GM12864 (cell line): ENCODE measurements around the gene BMPER.

Experiments used
- DNase-seq: peaks from one replicate; pipeline ENCODE4 v3.0.0-alpha.2; 2011; ENCODE audit warnings: low read depth
- H3K4me3 ChIP-seq: 2 replicates; pipeline ENCODE4 v1.5.1; 2011; ENCODE audit warnings: mild to moderate bottlenecking, low read depth, low read length, control low read depth
- TF ChIP-seq, protein P1 (sequence below): IDR thresholded peaks from 2 replicates; pipeline ENCODE4 v1.5.1; 2011; ENCODE audit warnings: low read depth, mild to moderate bottlenecking, moderate library complexity, low read length, control low read depth, inconsistent platforms; ENCODE audit errors: missing control alignments

BMPER gene

GRCh38 chr7:34100661-34101060 lies 195.3 kb downstream of the BMPER start:
- no peak overlapping the region for H3K4me3 ChIP-seq
- TF ChIP-seq, protein P1, sequence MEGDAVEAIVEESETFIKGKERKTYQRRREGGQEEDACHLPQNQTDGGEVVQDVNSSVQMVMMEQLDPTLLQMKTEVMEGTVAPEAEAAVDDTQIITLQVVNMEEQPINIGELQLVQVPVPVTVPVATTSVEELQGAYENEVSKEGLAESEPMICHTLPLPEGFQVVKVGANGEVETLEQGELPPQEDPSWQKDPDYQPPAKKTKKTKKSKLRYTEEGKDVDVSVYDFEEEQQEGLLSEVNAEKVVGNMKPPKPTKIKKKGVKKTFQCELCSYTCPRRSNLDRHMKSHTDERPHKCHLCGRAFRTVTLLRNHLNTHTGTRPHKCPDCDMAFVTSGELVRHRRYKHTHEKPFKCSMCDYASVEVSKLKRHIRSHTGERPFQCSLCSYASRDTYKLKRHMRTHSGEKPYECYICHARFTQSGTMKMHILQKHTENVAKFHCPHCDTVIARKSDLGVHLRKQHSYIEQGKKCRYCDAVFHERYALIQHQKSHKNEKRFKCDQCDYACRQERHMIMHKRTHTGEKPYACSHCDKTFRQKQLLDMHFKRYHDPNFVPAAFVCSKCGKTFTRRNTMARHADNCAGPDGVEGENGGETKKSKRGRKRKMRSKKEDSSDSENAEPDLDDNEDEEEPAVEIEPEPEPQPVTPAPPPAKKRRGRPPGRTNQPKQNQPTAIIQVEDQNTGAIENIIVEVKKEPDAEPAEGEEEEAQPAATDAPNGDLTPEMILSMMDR = no peak

DNA sequence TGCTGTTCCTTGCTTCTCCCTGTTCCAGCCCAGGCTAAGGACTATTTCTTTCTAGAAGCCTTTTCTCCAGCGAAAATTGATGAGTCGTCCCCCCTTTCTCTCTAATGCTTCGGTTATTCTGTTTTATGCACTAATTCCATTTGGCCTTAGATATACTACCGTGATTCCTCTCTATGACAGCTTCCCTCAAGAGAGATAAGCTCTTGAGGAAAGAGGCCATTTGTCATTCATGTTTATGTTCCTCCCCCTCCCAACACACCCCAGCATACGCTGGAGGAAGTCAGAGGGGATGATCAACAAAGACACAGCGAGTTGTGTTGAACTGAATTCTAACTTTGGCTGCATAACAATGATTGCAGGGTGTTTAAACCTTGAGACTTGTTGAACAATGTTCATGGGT lies 198.8 kb downstream of the BMPER start:
- H3K4me3 ChIP-seq = no peak overlapping the region
- DNase-seq = no peak
- TF ChIP-seq, protein P1 = no peak

More at GRCh38 chr7:34100661-34101060, 195.3 kb downstream of the BMPER start:
- DNase-seq = no peak

GRCh38 chr7:34104992-34105391 lies 199.7 kb downstream of the BMPER start:
- TF ChIP-seq, protein P1 = no peak
- no peak for DNase-seq
- no peak overlapping the region for H3K4me3 ChIP-seq

DNA sequence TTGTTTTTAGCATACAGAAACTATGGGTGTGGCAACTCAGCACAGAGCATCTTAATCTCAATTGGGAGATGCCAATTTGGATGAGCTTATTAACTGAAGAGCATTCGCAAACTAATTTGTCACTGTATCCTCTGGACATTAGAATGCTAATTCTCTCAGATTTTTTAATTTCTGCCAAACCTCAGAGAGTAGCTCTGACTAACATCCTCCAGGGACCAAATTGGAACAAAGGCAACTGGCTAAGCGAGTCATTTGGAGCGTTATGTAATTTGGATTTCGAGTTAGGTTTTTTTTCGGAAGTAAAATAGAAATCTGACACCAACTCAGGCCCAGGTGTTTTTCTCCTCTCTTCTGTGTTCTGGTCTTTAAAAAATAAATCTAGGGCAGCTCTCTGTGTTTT lies 201.9 kb downstream of the BMPER start:
- no peak overlapping the region for H3K4me3 ChIP-seq
- TF ChIP-seq, protein P1 = no peak
- no peak for DNase-seq

DNA sequence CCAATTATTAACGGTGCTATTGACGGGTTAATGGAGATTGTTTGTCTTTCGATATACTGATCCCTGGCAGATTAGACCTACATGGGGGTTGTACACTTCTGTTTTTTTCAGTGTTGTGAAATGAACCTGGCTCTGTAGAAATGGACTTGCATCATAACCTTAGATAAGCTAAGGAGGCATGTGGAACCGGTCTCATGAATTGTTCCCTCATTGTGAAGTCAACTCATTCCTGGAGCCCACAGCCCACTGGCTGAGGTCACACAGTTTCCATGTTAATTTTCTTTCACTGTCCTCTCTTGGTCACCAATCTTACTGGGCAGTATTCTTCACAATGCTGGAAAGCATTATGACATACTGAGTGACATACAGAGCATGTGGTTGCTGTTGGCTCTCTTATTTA lies 202.8 kb downstream of the BMPER start:
- no peak overlapping the region for H3K4me3 ChIP-seq
- TF ChIP-seq, protein P1 = no peak
- DNase-seq = no peak

- no peak overlapping the region for H3K4me3 ChIP-seq
- no peak for DNase-seq
- TF ChIP-seq, protein P1 = no peak
Observed at GRCh38 chr7:34109936-34110780, 204.8 kb downstream of the BMPER start.

GRCh38 chr7:34111031-34111430 lies 205.7 kb downstream of the BMPER start:
- TF ChIP-seq, protein P1 = no peak
- no peak for DNase-seq
- no peak overlapping the region for H3K4me3 ChIP-seq
